ENCODE measurements around the gene CCDC201.

The CCDC201 gene

DNA sequence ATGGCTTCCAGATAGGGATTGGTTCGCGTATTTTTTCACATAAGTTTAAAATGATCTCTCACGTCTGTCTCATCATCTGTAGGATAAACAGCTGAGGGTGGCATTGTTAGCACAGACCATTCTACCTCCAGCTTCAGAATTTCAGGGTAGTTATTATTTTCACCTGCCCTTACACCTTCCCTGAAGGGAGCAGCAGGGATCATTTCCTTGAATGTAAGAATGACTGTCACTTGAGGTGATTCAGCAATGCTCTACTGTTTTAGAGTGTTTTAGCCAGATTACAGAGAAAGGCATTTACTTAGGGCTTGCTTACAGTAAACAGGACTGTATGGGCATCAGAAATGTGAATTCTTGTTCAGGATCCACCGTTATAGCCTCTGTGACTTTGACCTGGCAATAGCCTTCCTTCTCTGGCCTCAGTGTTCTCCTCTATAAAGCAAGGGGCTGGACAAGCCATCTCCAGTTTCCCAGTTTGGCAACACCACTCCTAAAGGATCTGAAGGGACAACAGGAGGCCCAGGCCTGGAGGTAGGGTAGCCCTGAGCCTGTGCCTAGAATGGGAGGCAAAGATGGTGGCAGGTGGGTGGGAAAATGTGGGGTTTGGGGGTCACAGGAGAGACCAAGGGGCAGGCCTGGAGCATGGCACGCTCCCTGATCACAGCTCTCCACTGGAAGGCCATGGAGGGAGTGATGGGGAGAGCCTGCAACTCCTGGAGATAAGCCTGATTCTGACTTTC, 14.2 kb upstream of the CCDC201 start:
- no peaks in the 10 kb centered on the region for H3K36me3 ChIP-seq (ENCODE audit: insufficient read depth, low read length)
- peaks cover 43% of the 10 kb centered on the region for H3K4me1 ChIP-seq (ENCODE audit: control insufficient read depth, insufficient read depth, low read length, unreplicated experiment)
- H3K4me3 ChIP-seq (ENCODE audit: low read depth, low read length): no peak overlapping the region
- H3K79me2 ChIP-seq (ENCODE audit: control insufficient read depth, insufficient read depth, low read length, unreplicated experiment): no peaks in the 10 kb centered on the region
- H3K27ac ChIP-seq (ENCODE audit: low read depth, low read length): peak overlapping the region; percentile 87; the same call in 1 of the 2 replicates
- H2AFZ ChIP-seq (ENCODE audit: low read length, unreplicated experiment): no peak overlapping the region
- peaks cover 11% of the 10 kb centered on the region for H3K27me3 ChIP-seq (ENCODE audit: insufficient read depth, low read length)

GRCh38 chr7:45885264-45885882, 12.5 kb upstream of the CCDC201 start:
- peak overlapping the region; percentile 87 for H3K27ac ChIP-seq (ENCODE audit: low read depth, low read length)
- no peak overlapping the region for H2AFZ ChIP-seq (ENCODE audit: low read length, unreplicated experiment)

GRCh38 chr7:45884136-45884535, 11.3 kb upstream of the CCDC201 start:
- H2AFZ ChIP-seq (ENCODE audit: low read length, unreplicated experiment): no peak overlapping the region
- peaks cover 3% of the 10 kb centered on the region for H3K27me3 ChIP-seq (ENCODE audit: insufficient read depth, low read length)
- peak overlapping the region; percentile 87; the same call in 1 of the 2 replicates for H3K27ac ChIP-seq (ENCODE audit: low read depth, low read length)
- no peak overlapping the region for H3K4me3 ChIP-seq (ENCODE audit: low read depth, low read length)
- no peaks in the 10 kb centered on the region for H3K36me3 ChIP-seq (ENCODE audit: insufficient read depth, low read length)
- H3K79me2 ChIP-seq (ENCODE audit: control insufficient read depth, insufficient read depth, low read length, unreplicated experiment): no peaks in the 10 kb centered on the region
- H3K4me1 ChIP-seq (ENCODE audit: control insufficient read depth, insufficient read depth, low read length, unreplicated experiment): peaks cover 53% of the 10 kb centered on the region

More at GRCh38 chr7:45885264-45885882, 12.5 kb upstream of the CCDC201 start:
- Histone ChIP-seq H3K4me1 (ENCODE audit: control insufficient read depth, insufficient read depth, low read length, unreplicated experiment) (peaks cover 53% of the 10 kb centered on the region), H3K79me2 (ENCODE audit: control insufficient read depth, insufficient read depth, low read length, unreplicated experiment) (no peaks in the 10 kb centered on the region), H3K4me3 (ENCODE audit: low read depth, low read length) (no peak overlapping the region), H3K27me3 (ENCODE audit: insufficient read depth, low read length) (peaks cover 11% of the 10 kb centered on the region), H3K36me3 (ENCODE audit: insufficient read depth, low read length) (no peaks in the 10 kb centered on the region)

GRCh38 chr7:45882465-45882810, 9.6 kb upstream of the CCDC201 start:
- peak overlapping the region; percentile 95 for H3K27ac ChIP-seq (ENCODE audit: low read depth, low read length)
- H3K4me3 ChIP-seq (ENCODE audit: low read depth, low read length): no peak overlapping the region
- no peak overlapping the region for H2AFZ ChIP-seq (ENCODE audit: low read length, unreplicated experiment)
- peaks cover 46% of the 10 kb centered on the region for H3K4me1 ChIP-seq (ENCODE audit: control insufficient read depth, insufficient read depth, low read length, unreplicated experiment)
- H3K79me2 ChIP-seq (ENCODE audit: control insufficient read depth, insufficient read depth, low read length, unreplicated experiment): no peaks in the 10 kb centered on the region
- no peaks in the 10 kb centered on the region for H3K27me3 ChIP-seq (ENCODE audit: insufficient read depth, low read length)
- H3K36me3 ChIP-seq (ENCODE audit: insufficient read depth, low read length): no peaks in the 10 kb centered on the region

DNA sequence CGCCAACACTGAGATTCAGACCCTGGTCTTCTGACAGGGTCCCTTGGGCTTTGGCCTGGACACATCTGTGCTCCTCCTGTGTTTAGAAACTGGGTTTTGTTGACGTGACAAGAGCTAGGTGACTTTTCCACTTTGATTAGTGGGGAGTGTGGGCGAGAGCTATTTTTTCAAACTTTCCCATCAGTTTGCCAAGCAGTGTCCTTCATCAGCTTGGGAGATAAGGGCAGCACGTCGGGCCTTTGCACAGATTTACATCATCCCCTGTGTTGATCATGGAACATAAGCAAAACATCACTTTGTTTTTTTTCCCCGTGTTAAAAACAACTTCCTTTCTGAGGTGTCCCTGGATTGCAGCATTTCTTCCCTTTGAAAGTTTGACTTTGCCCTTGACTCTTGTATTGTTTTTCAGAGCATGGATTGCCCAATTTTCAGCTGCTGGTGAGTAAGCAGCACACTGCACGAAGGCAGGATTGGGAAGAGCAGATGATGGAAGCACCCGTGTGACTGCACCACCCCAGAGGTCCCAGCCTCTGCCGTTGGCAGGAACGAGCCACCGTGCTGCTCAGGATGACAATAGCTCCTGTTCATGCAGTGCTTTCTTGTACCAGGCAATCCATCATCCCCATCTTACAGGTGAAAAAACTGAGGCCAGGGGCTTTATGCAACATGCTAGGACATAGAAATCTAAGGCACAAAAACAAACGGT, 9.0 kb upstream of the CCDC201 start:
- no peaks in the 10 kb centered on the region for H3K27me3 ChIP-seq (ENCODE audit: insufficient read depth, low read length)
- peaks cover 46% of the 10 kb centered on the region for H3K4me1 ChIP-seq (ENCODE audit: control insufficient read depth, insufficient read depth, low read length, unreplicated experiment)
- H3K4me3 ChIP-seq (ENCODE audit: low read depth, low read length): no peak overlapping the region
- H3K27ac ChIP-seq (ENCODE audit: low read depth, low read length): peak overlapping the region; percentile 95
- no peak overlapping the region for H2AFZ ChIP-seq (ENCODE audit: low read length, unreplicated experiment)
- H3K36me3 ChIP-seq (ENCODE audit: insufficient read depth, low read length): no peaks in the 10 kb centered on the region
- no peaks in the 10 kb centered on the region for H3K79me2 ChIP-seq (ENCODE audit: control insufficient read depth, insufficient read depth, low read length, unreplicated experiment)

DNA sequence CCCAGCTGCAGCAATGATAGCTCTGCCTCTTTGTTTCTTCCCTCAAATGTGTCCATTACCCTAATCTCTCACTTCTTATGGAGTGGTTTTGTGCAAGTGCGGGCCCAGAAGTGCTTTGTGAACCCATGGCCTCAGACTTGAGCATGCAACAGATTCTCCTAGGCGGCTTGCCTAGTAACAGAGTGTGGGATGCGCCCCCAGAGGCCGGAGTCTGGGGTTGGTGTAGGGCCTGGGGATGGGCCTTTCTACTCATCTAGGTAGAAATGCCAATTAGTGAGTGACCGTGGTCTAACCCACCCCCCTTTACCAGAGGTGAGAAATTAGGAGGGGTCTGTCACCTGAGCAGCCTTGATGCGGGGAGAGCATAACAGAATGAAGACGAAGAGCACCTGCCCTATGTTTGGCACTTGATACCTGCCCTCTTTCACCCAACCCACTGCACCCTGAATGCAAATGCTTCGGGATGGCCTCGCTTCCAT, 8.4 kb upstream of the CCDC201 start:
- Histone ChIP-seq H2AFZ (ENCODE audit: low read length, unreplicated experiment) (no peak overlapping the region), H3K36me3 (ENCODE audit: insufficient read depth, low read length) (no peaks in the 10 kb centered on the region), H3K4me1 (ENCODE audit: control insufficient read depth, insufficient read depth, low read length, unreplicated experiment) (peaks cover 40% of the 10 kb centered on the region), H3K79me2 (ENCODE audit: control insufficient read depth, insufficient read depth, low read length, unreplicated experiment) (no peaks in the 10 kb centered on the region), H3K27me3 (ENCODE audit: insufficient read depth, low read length) (no peaks in the 10 kb centered on the region), H3K4me3 (ENCODE audit: low read depth, low read length) (no peak overlapping the region), H3K27ac (ENCODE audit: low read depth, low read length) (peak overlapping the region; percentile 95)

- H3K27ac ChIP-seq (ENCODE audit: low read depth, low read length): no peak overlapping the region; the same call in 1 of the 2 replicates
- no peak overlapping the region for H2AFZ ChIP-seq (ENCODE audit: low read length, unreplicated experiment)
- H3K36me3 ChIP-seq (ENCODE audit: insufficient read depth, low read length): no peaks in the 10 kb centered on the region
- no peaks in the 10 kb centered on the region for H3K27me3 ChIP-seq (ENCODE audit: insufficient read depth, low read length)
- no peak overlapping the region for H3K4me3 ChIP-seq (ENCODE audit: low read depth, low read length)
- H3K4me1 ChIP-seq (ENCODE audit: control insufficient read depth, insufficient read depth, low read length, unreplicated experiment): peaks cover 37% of the 10 kb centered on the region
- H3K79me2 ChIP-seq (ENCODE audit: control insufficient read depth, insufficient read depth, low read length, unreplicated experiment): no peaks in the 10 kb centered on the region
Measured at GRCh38 chr7:45880433-45880860, 7.6 kb upstream of the CCDC201 start.

GRCh38 chr7:45878457-45879144, 5.7 kb upstream of the CCDC201 start:
- H3K36me3 ChIP-seq (ENCODE audit: insufficient read depth, low read length): no peaks in the 10 kb centered on the region
- H3K27ac ChIP-seq (ENCODE audit: low read depth, low read length): no peak overlapping the region
- H3K79me2 ChIP-seq (ENCODE audit: control insufficient read depth, insufficient read depth, low read length, unreplicated experiment): no peaks in the 10 kb centered on the region
- H3K4me3 ChIP-seq (ENCODE audit: low read depth, low read length): no peak overlapping the region
- no peak overlapping the region for H2AFZ ChIP-seq (ENCODE audit: low read length, unreplicated experiment)
- H3K4me1 ChIP-seq (ENCODE audit: control insufficient read depth, insufficient read depth, low read length, unreplicated experiment): peaks cover 40% of the 10 kb centered on the region
- no peaks in the 10 kb centered on the region for H3K27me3 ChIP-seq (ENCODE audit: insufficient read depth, low read length)

GRCh38 chr7:45876519-45876918, 3.6 kb upstream of the CCDC201 start:
- H2AFZ ChIP-seq (ENCODE audit: low read length, unreplicated experiment): no peak overlapping the region
- no peaks in the 10 kb centered on the region for H3K79me2 ChIP-seq (ENCODE audit: control insufficient read depth, insufficient read depth, low read length, unreplicated experiment)
- no peaks in the 10 kb centered on the region for H3K36me3 ChIP-seq (ENCODE audit: insufficient read depth, low read length)
- no peak overlapping the region for H3K27ac ChIP-seq (ENCODE audit: low read depth, low read length)
- peaks cover 28% of the 10 kb centered on the region for H3K4me1 ChIP-seq (ENCODE audit: control insufficient read depth, insufficient read depth, low read length, unreplicated experiment)
- no peaks in the 10 kb centered on the region for H3K27me3 ChIP-seq (ENCODE audit: insufficient read depth, low read length)
- no peak overlapping the region for H3K4me3 ChIP-seq (ENCODE audit: low read depth, low read length)

GRCh38 chr7:45874408-45875131, 1.7 kb upstream of the CCDC201 start:
- H3K27ac ChIP-seq (ENCODE audit: low read depth, low read length): peak overlapping the region; percentile 83

More at GRCh38 chr7:45874408-45875131, 1.7 kb upstream of the CCDC201 start:
- H3K27me3 ChIP-seq (ENCODE audit: insufficient read depth, low read length): no peaks in the 10 kb centered on the region
- no peak overlapping the region for H2AFZ ChIP-seq (ENCODE audit: low read length, unreplicated experiment)
- H3K4me3 ChIP-seq (ENCODE audit: low read depth, low read length): no peak overlapping the region
- H3K79me2 ChIP-seq (ENCODE audit: control insufficient read depth, insufficient read depth, low read length, unreplicated experiment): no peaks in the 10 kb centered on the region
- peaks cover 21% of the 10 kb centered on the region for H3K4me1 ChIP-seq (ENCODE audit: control insufficient read depth, insufficient read depth, low read length, unreplicated experiment)
- no peaks in the 10 kb centered on the region for H3K36me3 ChIP-seq (ENCODE audit: insufficient read depth, low read length)
